Activated CD4-positive, alpha-beta memory T cell treated with anti-CD3 and anti-CD28 coated beads for 36 hours (primary cell): ENCODE measurements around the gene BICC1. TPM values are rescaled to one million over a fixed set of nuclear protein-coding genes. Genes with fewer than 3 reads are reported as not detected.
A peak's percentile ranks its signal among the peaks of the same experiment; 100 is the strongest.

Source experiments
- CTCF ChIA-PET: fragments of 350-600 bp; sonication (Branson Sonifier 250); formaldehyde crosslinking; loops from one replicate; lab custom pipeline; 2021; ENCODE audit warnings: antibody characterized with exemption, inconsistent platforms; lab: Charles Lee
- POLR2A ChIA-PET: fragments of 350-600 bp; sonication (Branson Sonifier 250); formaldehyde crosslinking; loops from one replicate; lab custom pipeline; 2021; ENCODE audit warnings: antibody characterized with exemption; lab: Charles Lee
- DNase-seq: peaks from one replicate; pipeline ENCODE4 v3.0.0-alpha.2; 2020
- H3K27ac Mint-ChIP-seq: one replicate; pipeline ENCODE4 v1.8.0; 2021; ENCODE audit warnings: mixed read lengths
- H3K27me3 Mint-ChIP-seq: one replicate; pipeline ENCODE4 v1.8.0; 2021; ENCODE audit warnings: mixed read lengths
- H3K36me3 Mint-ChIP-seq: one replicate; pipeline ENCODE4 v1.8.0; 2021; ENCODE audit warnings: mixed read lengths
- H3K4me1 Mint-ChIP-seq: one replicate; pipeline ENCODE4 v1.8.0; 2021; ENCODE audit warnings: low read depth, mixed read lengths
- H3K4me3 Mint-ChIP-seq: one replicate; pipeline ENCODE4 v1.8.0; 2021; ENCODE audit warnings: mild to moderate bottlenecking, mixed read lengths
- H3K9me3 Mint-ChIP-seq: one replicate; pipeline ENCODE4 v1.8.0; 2021; ENCODE audit warnings: mixed read lengths
- intact Hi-C: fragments of 100-400 bp; cut with micrococcal nuclease; formaldehyde crosslinking; loops from one replicate; pipeline ENCODE4 v1.15.1; 2023
- total RNA-seq, 2 experiments: library from RNA; stranded (reverse); gene quantifications; one replicate each; pipeline ENCODE4 v1.2.3, GENCODE V29; 2021

BICC1 gene, protein sequence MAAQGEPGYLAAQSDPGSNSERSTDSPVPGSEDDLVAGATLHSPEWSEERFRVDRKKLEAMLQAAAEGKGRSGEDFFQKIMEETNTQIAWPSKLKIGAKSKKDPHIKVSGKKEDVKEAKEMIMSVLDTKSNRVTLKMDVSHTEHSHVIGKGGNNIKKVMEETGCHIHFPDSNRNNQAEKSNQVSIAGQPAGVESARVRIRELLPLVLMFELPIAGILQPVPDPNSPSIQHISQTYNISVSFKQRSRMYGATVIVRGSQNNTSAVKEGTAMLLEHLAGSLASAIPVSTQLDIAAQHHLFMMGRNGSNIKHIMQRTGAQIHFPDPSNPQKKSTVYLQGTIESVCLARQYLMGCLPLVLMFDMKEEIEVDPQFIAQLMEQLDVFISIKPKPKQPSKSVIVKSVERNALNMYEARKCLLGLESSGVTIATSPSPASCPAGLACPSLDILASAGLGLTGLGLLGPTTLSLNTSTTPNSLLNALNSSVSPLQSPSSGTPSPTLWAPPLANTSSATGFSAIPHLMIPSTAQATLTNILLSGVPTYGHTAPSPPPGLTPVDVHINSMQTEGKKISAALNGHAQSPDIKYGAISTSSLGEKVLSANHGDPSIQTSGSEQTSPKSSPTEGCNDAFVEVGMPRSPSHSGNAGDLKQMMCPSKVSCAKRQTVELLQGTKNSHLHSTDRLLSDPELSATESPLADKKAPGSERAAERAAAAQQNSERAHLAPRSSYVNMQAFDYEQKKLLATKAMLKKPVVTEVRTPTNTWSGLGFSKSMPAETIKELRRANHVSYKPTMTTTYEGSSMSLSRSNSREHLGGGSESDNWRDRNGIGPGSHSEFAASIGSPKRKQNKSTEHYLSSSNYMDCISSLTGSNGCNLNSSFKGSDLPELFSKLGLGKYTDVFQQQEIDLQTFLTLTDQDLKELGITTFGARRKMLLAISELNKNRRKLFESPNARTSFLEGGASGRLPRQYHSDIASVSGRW
- not detected for total RNA-seq

DNA sequence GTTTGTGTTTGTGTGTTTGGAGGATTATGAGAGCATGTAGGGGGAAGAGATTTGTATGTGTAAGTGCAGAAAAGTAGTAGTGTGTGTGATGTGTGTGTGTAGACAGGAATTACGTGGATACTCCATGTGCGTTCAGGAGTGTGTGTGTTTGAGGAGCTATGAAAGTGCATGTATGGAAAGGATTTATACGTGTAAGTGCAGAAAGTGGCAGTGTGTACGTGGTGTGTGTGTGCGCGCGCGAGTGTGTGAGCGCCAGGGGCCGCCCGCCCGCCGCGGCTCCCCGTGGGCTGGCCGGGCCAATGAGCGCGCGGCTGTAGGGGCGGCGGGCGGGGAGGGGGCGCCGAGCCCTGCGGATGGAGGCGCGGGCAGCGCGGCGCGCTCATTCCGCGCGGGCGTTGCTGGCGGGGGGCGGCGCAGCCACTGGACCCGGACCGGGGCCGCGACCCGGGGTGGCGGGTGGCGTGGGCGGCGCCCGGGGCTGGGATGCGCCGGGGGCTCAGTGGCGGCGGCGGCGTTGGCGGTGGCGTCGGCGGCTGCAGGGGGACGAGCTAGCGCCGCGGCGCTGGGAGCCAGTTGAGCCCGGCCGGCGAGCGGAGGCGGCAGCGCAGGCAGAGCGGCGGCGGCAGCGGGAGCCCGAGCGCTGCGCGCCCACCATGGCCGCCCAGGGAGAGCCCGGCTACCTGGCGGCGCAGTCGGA is at the start of gene BICC1:
Gene BICC1, plus strand, starts transcription at position 382 of the 697 bp plus-strand sequence. Its CDS starts 272 bp downstream, at position 654.
- Mint-ChIP-seq H3K36me3 (no peaks in the 10 kb centered on the region), H3K4me1 (peaks cover 12% of the 10 kb centered on the region), H3K4me3 (peak within 1 kb of the TSS; percentile 64), H3K27me3 (peaks cover 34% of the 10 kb centered on the region), H3K9me3 (no peaks in the 10 kb centered on the region), H3K27ac (no peak within 1 kb of the TSS)
- DNase-seq, result peak; percentile 9
- intact Hi-C loops, result loop anchor here (5.0 to 10.0 kb wide), 5 partner anchors 62 to 1192 kb away; partner anchors contain the start of genes SLC16A9 and TFAM
- ChIA-PET CTCF (interaction anchor here (0.6 to 2.3 kb wide), 3 partner anchors 10 to 18 kb away, joined by 3 to 8 read pairs (median 3); no protein-coding TSS in a partner anchor), POLR2A (no interaction called here)

DNA sequence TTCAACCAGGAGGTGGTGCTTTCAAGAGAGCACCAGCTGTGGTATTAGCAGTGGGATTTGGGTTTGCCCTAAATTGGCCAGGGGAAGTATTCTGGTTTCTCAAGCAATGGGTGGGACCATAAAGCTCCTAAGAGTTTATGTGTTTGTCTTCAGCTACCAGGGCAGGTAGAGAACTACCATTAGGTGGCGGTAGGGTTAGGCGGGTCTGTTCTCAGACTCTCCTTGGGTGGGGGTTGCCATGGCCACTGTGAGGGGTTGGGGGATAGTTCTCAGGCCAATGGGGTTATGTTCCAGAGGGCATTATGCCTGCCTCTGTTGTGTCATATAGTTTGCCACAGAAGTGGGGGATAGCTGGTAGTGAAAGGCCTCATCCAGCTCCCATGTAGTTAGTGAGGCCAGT is 47.7 kb upstream of the BICC1 start:
- intact Hi-C loops, result no loop called here
- peaks cover 10% of the 10 kb centered on the region for H3K9me3 Mint-ChIP-seq
- no peaks in the 10 kb centered on the region for H3K4me1 Mint-ChIP-seq
- no peak overlapping the region for H3K27ac Mint-ChIP-seq
- POLR2A ChIA-PET, result no interaction called here
- no peak overlapping the region for H3K4me3 Mint-ChIP-seq
- no peak for DNase-seq
- H3K36me3 Mint-ChIP-seq, result no peaks in the 10 kb centered on the region
- CTCF ChIA-PET, result interaction anchor here (0.7 kb wide), 1 partner anchor 74 kb away, joined by 3 read pairs; no protein-coding TSS in a partner anchor
- H3K27me3 Mint-ChIP-seq, result peaks cover 6% of the 10 kb centered on the region

DNA sequence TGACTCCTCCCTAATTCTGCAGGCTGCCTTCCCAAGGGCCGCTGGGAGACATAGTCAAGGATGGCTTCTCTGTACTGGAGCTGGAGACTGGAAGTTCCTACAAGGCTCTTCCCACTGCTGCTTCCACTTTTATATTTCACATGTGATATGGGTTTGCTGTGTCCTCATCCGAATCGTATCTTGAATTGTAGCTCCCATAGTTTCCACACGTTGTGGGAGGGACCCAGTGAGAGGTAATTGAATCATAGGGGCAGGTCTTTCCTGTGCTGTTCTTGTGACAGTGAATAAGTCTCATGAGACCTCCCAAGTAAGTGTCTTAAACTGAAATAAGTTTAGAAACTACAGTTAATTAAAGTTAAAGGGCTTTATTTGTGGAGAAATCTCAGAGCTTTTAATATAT is 47.0 kb upstream of the BICC1 start:
- Mint-ChIP-seq H3K27me3 (peaks cover 8% of the 10 kb centered on the region), H3K36me3 (no peaks in the 10 kb centered on the region), H3K27ac (no peak overlapping the region), H3K4me3 (no peak overlapping the region), H3K9me3 (peaks cover 10% of the 10 kb centered on the region), H3K4me1 (no peaks in the 10 kb centered on the region)
- ChIA-PET CTCF (interaction anchor here (0.7 kb wide), 1 partner anchor 75 kb away, joined by 3 read pairs; no protein-coding TSS in a partner anchor), POLR2A (no interaction called here)
- intact Hi-C loops, result no loop called here
- DNase-seq, result no peak

DNA sequence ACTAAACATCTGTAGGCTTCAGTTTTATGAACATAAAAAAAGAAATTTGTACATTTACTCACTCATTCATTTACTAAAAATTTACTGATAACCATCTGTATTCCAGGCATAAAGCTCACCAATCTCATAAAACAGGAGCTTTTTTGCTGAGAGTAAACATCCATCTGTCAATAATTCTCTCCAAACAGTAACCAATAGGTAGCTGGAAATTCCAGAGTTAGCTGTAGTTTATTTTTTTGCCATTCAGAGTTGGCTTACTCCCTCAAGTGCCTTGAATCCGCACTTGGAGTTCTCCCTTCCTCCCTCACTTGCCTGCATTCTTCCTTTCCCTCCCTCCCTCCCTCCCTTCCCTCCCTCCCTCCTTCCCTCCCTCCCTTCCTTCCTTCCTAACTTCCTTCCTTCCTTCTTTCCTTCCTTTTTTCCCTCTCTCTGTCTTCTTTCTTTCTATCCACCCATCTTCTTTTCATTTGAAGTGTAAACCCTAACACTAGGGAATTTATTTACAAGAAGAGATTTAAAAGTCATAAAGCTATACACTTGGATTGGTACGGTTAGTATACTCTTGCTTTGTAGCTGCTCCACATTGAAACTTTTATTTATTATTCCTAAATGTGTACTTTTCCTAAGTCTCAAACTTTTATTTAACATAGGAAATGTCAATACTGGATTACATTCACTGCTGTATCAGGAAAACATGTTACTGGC is 44.6 kb upstream of the BICC1 start:
- H3K27ac Mint-ChIP-seq, result no peak overlapping the region

DNA sequence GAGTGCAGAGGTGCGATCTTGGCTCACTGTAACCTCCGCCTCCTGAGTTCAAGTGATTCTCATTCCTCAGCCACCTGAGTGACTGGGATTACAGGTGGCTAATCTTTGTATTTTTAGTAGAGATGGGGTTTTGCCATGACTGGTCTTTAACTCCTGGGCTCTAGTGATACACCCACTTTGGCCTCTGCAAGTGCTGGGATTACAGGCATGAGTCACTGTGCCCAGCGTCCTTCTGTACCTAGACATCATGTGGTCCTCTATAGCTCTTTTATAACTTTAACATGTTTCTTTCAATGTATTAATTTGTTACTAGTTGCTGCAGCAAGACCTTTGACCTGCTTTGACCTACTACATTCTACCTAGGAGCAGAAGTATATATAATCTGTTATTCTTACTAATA is 38.7 kb upstream of the BICC1 start:
- POLR2A ChIA-PET, result no interaction called here
- H3K36me3 Mint-ChIP-seq, result no peaks in the 10 kb centered on the region
- no peaks in the 10 kb centered on the region for H3K9me3 Mint-ChIP-seq
- peaks cover 10% of the 10 kb centered on the region for H3K27me3 Mint-ChIP-seq
- no peak for DNase-seq
- CTCF ChIA-PET, result no interaction called here
- H3K4me1 Mint-ChIP-seq, result no peaks in the 10 kb centered on the region
- intact Hi-C loops, result no loop called here
- H3K4me3 Mint-ChIP-seq, result no peak overlapping the region
- no peak overlapping the region for H3K27ac Mint-ChIP-seq

More for the DNA sequence above, 44.6 kb upstream of the BICC1 start:
- intact Hi-C loops, result no loop called here
- Mint-ChIP-seq H3K4me3 (no peak overlapping the region), H3K4me1 (no peaks in the 10 kb centered on the region), H3K27me3 (peaks cover 13% of the 10 kb centered on the region), H3K36me3 (no peaks in the 10 kb centered on the region), H3K9me3 (peaks cover 4% of the 10 kb centered on the region)
- CTCF ChIA-PET, result no interaction called here
- DNase-seq, result no peak
- POLR2A ChIA-PET, result no interaction called here

DNA sequence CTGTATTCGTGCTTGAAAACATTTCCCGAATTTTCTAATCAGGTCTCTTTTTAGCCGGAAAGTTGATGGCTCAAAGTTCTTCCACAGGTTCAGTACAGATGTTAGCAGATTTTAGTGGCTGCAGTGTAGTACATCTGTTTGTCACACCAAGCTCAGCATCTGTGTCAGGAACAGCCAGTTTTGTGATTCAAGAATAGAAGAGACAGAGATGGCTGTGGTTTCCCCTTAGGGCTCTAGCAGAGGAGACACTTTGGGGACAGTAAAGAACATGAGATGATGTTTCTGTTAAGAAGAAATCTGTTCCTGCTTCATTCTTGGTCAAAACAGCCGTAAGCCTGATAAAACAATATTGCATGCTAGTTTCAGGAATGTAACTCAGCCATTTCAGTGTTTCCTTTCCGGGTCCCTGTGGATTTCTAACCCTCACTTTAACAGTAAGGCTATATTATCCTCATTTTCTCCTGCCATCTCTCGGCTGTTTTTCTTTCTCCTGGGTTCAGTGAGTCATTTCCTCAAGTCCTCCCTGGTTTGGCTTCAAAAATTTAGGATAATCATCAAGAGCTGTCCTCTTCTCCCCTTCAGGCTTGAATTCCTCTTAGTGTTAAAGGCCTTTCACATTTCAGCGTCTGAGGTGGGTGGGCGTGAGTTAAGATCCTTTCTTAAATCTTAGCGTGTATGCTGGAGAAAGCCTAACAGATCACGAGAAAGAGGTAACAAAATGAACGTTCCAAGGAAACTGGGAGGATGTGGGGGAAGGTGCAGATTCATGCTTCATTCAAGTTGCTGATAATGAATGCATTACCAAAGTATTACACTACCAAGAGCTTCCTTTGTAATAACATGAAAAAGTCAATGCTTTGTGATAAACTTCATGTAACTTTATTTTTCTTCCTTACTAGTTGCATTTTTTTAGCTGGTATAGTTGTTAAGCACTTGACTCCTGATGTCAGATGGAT is 37.1 kb upstream of the BICC1 start:
- Mint-ChIP-seq H3K4me1 (no peaks in the 10 kb centered on the region), H3K4me3 (no peak overlapping the region), H3K27me3 (peaks cover 12% of the 10 kb centered on the region), H3K9me3 (no peaks in the 10 kb centered on the region), H3K36me3 (no peaks in the 10 kb centered on the region), H3K27ac (no peak overlapping the region)
- POLR2A ChIA-PET, result no interaction called here
- no peak for DNase-seq
- intact Hi-C loops, result no loop called here
- CTCF ChIA-PET, result no interaction called here

DNA sequence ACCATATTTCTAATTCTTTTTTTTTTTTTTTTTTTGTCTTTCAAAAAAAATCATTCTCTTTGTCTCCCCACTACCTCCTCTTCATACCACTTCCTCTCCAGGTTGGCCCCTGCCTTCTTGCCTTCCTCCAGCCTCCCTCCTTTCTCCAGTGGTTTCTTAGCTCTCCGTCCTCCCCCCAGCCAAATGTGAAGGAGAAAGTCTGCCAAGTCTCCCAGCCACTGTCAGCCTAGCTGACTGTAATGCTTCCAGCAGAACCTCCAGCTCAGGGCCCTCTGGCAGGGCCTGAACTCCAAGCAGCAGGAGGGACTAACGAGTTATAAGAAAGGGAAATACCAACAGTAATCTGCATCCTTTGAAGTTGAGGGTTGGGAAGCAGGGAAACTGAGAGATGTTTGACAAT is 35.5 kb upstream of the BICC1 start:
- H3K4me3 Mint-ChIP-seq, result no peak overlapping the region
- POLR2A ChIA-PET, result no interaction called here
- H3K4me1 Mint-ChIP-seq, result no peaks in the 10 kb centered on the region
- no peaks in the 10 kb centered on the region for H3K9me3 Mint-ChIP-seq
- intact Hi-C loops, result no loop called here
- no peaks in the 10 kb centered on the region for H3K36me3 Mint-ChIP-seq
- H3K27ac Mint-ChIP-seq, result no peak overlapping the region
- CTCF ChIA-PET, result no interaction called here
- peaks cover 10% of the 10 kb centered on the region for H3K27me3 Mint-ChIP-seq
- DNase-seq, result no peak

DNA sequence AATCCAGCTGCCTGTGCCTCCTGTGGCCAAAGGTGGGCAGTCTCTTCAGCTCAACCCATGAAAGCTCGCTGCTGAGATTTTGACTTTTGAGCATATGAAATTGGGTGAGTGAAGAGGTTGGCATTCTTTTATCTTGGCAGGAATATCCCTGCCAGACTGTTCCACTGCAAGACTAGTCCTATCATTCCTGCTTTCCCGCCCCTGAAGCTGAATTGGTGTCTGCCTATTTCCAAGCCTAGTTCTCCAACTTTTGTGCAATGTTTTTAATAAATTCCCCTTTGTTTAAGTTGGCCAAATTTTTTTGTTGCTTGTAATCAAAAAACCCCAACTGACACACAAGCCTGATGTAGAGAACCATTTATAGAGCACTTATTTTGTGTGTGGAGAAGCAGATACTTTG is 34.8 kb upstream of the BICC1 start:
- H3K27ac Mint-ChIP-seq, result no peak overlapping the region
- H3K27me3 Mint-ChIP-seq, result peaks cover 10% of the 10 kb centered on the region
- intact Hi-C loops, result no loop called here
- H3K9me3 Mint-ChIP-seq, result no peaks in the 10 kb centered on the region
- no peaks in the 10 kb centered on the region for H3K4me1 Mint-ChIP-seq
- POLR2A ChIA-PET, result no interaction called here
- CTCF ChIA-PET, result no interaction called here
- no peaks in the 10 kb centered on the region for H3K36me3 Mint-ChIP-seq
- no peak for DNase-seq
- no peak overlapping the region for H3K4me3 Mint-ChIP-seq

DNA sequence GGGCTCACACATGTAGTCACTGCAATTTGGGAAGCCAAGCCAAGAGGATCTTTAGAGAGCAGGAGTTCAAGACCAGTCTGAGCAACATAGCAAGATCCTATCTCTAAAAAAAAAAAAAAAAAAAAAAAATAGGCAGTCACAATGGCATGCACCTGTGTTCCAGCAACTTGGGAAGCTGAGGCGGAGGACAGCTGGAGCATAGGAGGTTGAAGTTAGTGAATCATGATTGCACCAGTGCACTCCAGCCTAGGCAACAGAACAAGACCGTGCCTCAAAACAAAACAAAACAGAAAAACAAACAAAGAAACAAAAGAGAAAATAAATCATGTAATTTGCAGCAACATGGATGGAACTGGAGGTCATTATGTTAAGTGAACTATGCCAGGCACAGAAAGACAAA is 33.6 kb upstream of the BICC1 start:
- intact Hi-C loops, result no loop called here
- Mint-ChIP-seq H3K36me3 (no peaks in the 10 kb centered on the region), H3K4me3 (no peak overlapping the region), H3K9me3 (no peaks in the 10 kb centered on the region), H3K4me1 (no peaks in the 10 kb centered on the region), H3K27ac (no peak overlapping the region), H3K27me3 (peaks cover 10% of the 10 kb centered on the region)
- DNase-seq, result no peak
- ChIA-PET CTCF (no interaction called here), POLR2A (no interaction called here)

DNA sequence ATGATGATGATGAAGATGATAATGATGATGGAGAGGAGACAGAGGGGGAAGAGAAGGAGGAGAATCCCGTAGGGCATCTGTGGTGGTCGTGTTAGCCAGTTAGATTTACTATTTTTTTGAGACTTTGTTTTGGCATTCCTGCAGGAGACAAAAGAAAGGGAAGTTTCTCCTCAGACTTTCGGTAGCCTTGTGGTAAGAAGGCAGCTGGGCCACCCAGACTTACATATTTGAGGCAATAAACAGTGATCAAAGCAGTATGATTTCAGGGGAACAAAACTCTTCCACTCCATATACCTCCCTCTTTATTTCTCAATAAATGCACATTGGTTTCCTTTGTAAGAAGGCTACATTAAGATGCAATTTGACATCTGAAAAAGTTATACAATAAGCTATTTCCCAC is 32.4 kb upstream of the BICC1 start:
- ChIA-PET POLR2A (no interaction called here), CTCF (no interaction called here)
- Mint-ChIP-seq H3K27me3 (peaks cover 9% of the 10 kb centered on the region), H3K4me3 (no peak overlapping the region), H3K9me3 (no peaks in the 10 kb centered on the region), H3K36me3 (no peaks in the 10 kb centered on the region), H3K27ac (no peak overlapping the region), H3K4me1 (no peaks in the 10 kb centered on the region)
- intact Hi-C loops, result no loop called here
- DNase-seq, result no peak
